Measurements from ENCODE around the gene KHDC1.
A peak's percentile ranks its signal among the peaks of the same experiment; 100 is the strongest.
"Not testable (repeated sequence)": the region's sequence is repeated elsewhere in the genome, so short reads cannot be mapped to it uniquely, and the experiment has no call there.

KHDC1 gene

GRCh38 chr6:73248192-73248903 lies 14.6 kb downstream of the KHDC1 start:
- DNase-seq: no peak

- no peak for DNase-seq
Observed at GRCh38 chr6:73242001-73242400, 21.0 kb downstream of the KHDC1 start.

- DNase-seq: no peak
Observed at GRCh38 chr6:73240730-73241129, 22.3 kb downstream of the KHDC1 start.

GRCh38 chr6:73236144-73236750 lies 26.7 kb downstream of the KHDC1 start:
- DNase-seq: no peak

- DNase-seq: peak; percentile 5
Observed at GRCh38 chr6:73234733-73235132, 28.3 kb downstream of the KHDC1 start.

GRCh38 chr6:73233971-73234370 lies 29.0 kb downstream of the KHDC1 start:
- DNase-seq: not testable (repeated sequence)

- DNase-seq: no peak
Observed at GRCh38 chr6:73233048-73233447, 29.9 kb downstream of the KHDC1 start.

GRCh38 chr6:73231986-73232391 lies 31.0 kb downstream of the KHDC1 start:
- DNase-seq: peak; percentile 73

- no peak for DNase-seq
Observed at GRCh38 chr6:73227606-73228255, 35.3 kb downstream of the KHDC1 start.

GRCh38 chr6:73225396-73225795 lies 37.6 kb downstream of the KHDC1 start, which contains the start of gene KHDC1L:
KHDC1L (minus strand) TSS chr6:73225496; CDS start chr6:73225408, 88 bp downstream.
- DNase-seq: no peak

GRCh38 chr6:73216859-73217258 lies 46.1 kb downstream of the KHDC1 start:
- DNase-seq: no peak

- DNase-seq: no peak
Observed at GRCh38 chr6:73209117-73209516, 53.9 kb downstream of the KHDC1 start.

GRCh38 chr6:73207221-73207837 lies 55.7 kb downstream of the KHDC1 start:
- DNase-seq: no peak

GRCh38 chr6:73204252-73204651 lies 58.7 kb downstream of the KHDC1 start:
- no peak for DNase-seq

GRCh38 chr6:73203098-73203497 lies 59.9 kb downstream of the KHDC1 start:
- DNase-seq: peak; percentile 11

- no peak for DNase-seq
Observed at GRCh38 chr6:73200735-73201134, 62.3 kb downstream of the KHDC1 start.

- no peak for DNase-seq
Observed at GRCh38 chr6:73200247-73200646, 62.7 kb downstream of the KHDC1 start.

- no peak for DNase-seq
Observed at GRCh38 chr6:73194744-73195143, 68.3 kb downstream of the KHDC1 start.

- DNase-seq: not testable (repeated sequence)
Observed at GRCh38 chr6:73193302-73193701, 69.7 kb downstream of the KHDC1 start.
